OCI-LY7 (cell line): ENCODE measurements around the gene AP4B1.

Source experiments
- EZH2phosphoT487 ChIP-seq: fragments of 200-600 bp; sonication (generic); IDR thresholded peaks from 2 replicates; pipeline ENCODE4 v1.6.1; 2018; ENCODE audit warnings: low read depth, borderline replicate concordance, mild to moderate bottlenecking, mixed run types, antibody characterized with exemption, low read length, moderate library complexity, mixed read lengths
- TF ChIP-seq, protein P1 (sequence below): fragments of 200-600 bp; sonication (generic); conservative IDR thresholded peaks from 2 replicates; pipeline ENCODE4 v1.5.1; 2014; ENCODE audit warnings: mild to moderate bottlenecking, antibody characterized with exemption, low read length, moderate library complexity, mixed read lengths

GRCh38 chr1:113934006-113934405 lies 29.4 kb upstream of the AP4B1 start:
- TF ChIP-seq EZH2phosphoT487: no peak
- TF ChIP-seq, protein P1, sequence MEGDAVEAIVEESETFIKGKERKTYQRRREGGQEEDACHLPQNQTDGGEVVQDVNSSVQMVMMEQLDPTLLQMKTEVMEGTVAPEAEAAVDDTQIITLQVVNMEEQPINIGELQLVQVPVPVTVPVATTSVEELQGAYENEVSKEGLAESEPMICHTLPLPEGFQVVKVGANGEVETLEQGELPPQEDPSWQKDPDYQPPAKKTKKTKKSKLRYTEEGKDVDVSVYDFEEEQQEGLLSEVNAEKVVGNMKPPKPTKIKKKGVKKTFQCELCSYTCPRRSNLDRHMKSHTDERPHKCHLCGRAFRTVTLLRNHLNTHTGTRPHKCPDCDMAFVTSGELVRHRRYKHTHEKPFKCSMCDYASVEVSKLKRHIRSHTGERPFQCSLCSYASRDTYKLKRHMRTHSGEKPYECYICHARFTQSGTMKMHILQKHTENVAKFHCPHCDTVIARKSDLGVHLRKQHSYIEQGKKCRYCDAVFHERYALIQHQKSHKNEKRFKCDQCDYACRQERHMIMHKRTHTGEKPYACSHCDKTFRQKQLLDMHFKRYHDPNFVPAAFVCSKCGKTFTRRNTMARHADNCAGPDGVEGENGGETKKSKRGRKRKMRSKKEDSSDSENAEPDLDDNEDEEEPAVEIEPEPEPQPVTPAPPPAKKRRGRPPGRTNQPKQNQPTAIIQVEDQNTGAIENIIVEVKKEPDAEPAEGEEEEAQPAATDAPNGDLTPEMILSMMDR: no peak
